Iris pigment epithelial cell (primary cell): ENCODE data around the gene TYMP.
A peak's percentile ranks its signal among the peaks of the same experiment; 100 is the strongest.
"Not testable (repeated sequence)": the region's sequence is repeated elsewhere in the genome, so short reads cannot be mapped to it uniquely, and the experiment has no call there.

Experiments
- DNase-seq: peaks from one replicate; pipeline ENCODE4 v3.0.0-alpha.2; 2011; ENCODE audit warnings: low read depth

TYMP gene

GRCh38 chr22:50523806-50524675 is 5.8 kb downstream of the TYMP start:
- no peak for DNase-seq

- DNase-seq, result no peak
Observed at GRCh38 chr22:50523458-50523805, 6.4 kb downstream of the TYMP start.

- DNase-seq, result no peak
Observed at GRCh38 chr22:50522806-50523438, 6.9 kb downstream of the TYMP start.

GRCh38 chr22:50522208-50522805 is 7.5 kb downstream of the TYMP start:
- no peak for DNase-seq

- no peak for DNase-seq
Observed at GRCh38 chr22:50521710-50522109, 8.1 kb downstream of the TYMP start.

GRCh38 chr22:50520826-50521453 is 8.9 kb downstream of the TYMP start:
- DNase-seq, result no peak

GRCh38 chr22:50520184-50520583 is 9.6 kb downstream of the TYMP start:
- not testable (repeated sequence) for DNase-seq

- no peak for DNase-seq
Observed at GRCh38 chr22:50519151-50519550, 10.7 kb downstream of the TYMP start.

GRCh38 chr22:50518606-50519005 is 11.2 kb downstream of the TYMP start:
- DNase-seq, result no peak

- DNase-seq, result no peak
Observed at GRCh38 chr22:50517495-50518260, 12.1 kb downstream of the TYMP start.

GRCh38 chr22:50516891-50517290 is 12.9 kb downstream of the TYMP start:
- DNase-seq, result no peak

GRCh38 chr22:50516068-50516467 is 13.7 kb downstream of the TYMP start:
- no peak for DNase-seq

- no peak for DNase-seq
Observed at GRCh38 chr22:50513175-50513574, 16.6 kb downstream of the TYMP start.

GRCh38 chr22:50508897-50509296 is 20.9 kb downstream of the TYMP start:
- no peak for DNase-seq

GRCh38 chr22:50507991-50508884 is 21.6 kb downstream of the TYMP start, which contains the start of gene NCAPH2:
Gene NCAPH2, plus strand, starts transcription at chr22:50508224. Its CDS starts 114 bp downstream, at chr22:50508338.
- peak; percentile 94 for DNase-seq

GRCh38 chr22:50507421-50507990 is 22.3 kb downstream of the TYMP start, which contains the start of gene LMF2:
Gene LMF2, minus strand, starts transcription at chr22:50507702. Its CDS starts 27 bp downstream, at chr22:50507675.
- no peak for DNase-seq

GRCh38 chr22:50506611-50507420 is 23.0 kb downstream of the TYMP start:
- DNase-seq, result no peak

- DNase-seq, result no peak
Observed at GRCh38 chr22:50505776-50506610, 23.8 kb downstream of the TYMP start.
